Activated CD8-positive, alpha-beta memory T cell treated with anti-CD3 and anti-CD28 coated beads for 24 hours (primary cell): Measurements from ENCODE around the gene ANAPC16.
"Not testable (repeated sequence)": the region's sequence is repeated elsewhere in the genome, so short reads cannot be mapped to it uniquely, and the experiment has no call there.

Experiments used
- DNase-seq: peaks from one replicate; pipeline ENCODE4 v3.0.0-alpha.2; 2020

Gene ANAPC16

GRCh38 chr10:72215611-72216549, at the start of gene ANAPC16, which contains the start of gene ASCC1:
ANAPC16 (plus strand) TSS chr10:72216012; CDS start chr10:72223915, 7,903 bp downstream.
ASCC1 (minus strand) TSS chr10:72216276; CDS start chr10:72213298, 2,978 bp downstream.
- DNase-seq = peak; percentile 99

- no peak for DNase-seq
Observed at GRCh38 chr10:72167118-72167517, 48.7 kb upstream of the ANAPC16 start.

- DNase-seq = no peak
Observed at GRCh38 chr10:72170263-72170662, 45.5 kb upstream of the ANAPC16 start.

DNA sequence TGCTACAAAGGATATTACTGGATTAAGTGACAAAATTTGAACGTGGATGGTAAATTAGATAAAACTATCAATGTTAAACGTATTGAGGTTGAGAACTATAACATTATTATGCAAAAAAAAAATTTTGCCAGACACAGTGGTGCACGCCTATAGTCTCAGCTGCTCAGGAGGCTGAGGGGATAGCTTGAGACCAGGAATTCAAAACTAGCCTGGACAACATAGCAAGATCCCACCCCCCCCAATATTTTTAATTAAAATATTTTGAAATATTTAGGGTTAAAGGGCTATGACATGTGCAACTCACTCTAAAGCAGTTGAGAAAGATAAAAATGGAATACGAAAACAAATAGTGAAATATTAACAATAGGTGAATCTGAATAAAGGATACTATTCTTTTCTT, 45.1 kb upstream of the ANAPC16 start:
- DNase-seq = no peak

DNA sequence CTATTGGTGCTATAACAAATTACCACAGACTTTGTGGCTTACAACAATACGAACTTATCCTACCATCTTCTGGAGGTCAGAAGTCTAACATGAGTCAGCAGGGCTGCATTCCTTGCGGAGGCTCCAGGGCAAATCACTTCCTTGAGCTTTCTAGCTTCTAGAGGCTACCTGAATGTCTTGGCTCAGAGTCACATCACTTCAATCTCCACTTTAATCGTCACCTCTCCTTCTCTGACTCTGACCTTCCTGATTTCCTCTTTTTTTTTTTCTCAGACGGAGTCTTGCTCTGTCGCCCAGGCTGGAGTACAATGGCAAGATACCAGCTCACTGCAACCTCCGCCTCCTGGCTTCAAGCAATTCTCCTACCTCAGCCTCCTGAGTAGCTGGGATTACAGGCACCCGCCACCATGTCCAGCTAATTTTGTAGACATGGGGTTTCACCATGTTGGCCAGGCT, 44.6 kb upstream of the ANAPC16 start:
- no peak for DNase-seq

DNA sequence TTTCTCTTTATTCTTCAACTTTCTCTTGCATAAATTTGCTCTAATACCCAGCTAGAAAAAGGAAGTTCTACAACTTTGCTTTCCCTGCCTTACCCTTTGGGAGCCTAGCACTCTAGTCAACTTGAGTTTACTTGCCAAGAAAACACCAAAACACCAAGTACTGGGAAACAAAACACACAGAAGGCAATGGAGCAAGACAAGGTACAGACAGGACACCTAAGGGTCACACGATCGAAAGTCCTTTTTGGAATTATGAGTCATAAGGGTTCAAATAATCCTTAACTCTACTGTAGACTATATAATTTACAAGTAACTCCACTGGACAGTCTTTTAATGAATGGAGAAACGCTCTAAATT, 42.6 kb upstream of the ANAPC16 start:
- no peak for DNase-seq

DNA sequence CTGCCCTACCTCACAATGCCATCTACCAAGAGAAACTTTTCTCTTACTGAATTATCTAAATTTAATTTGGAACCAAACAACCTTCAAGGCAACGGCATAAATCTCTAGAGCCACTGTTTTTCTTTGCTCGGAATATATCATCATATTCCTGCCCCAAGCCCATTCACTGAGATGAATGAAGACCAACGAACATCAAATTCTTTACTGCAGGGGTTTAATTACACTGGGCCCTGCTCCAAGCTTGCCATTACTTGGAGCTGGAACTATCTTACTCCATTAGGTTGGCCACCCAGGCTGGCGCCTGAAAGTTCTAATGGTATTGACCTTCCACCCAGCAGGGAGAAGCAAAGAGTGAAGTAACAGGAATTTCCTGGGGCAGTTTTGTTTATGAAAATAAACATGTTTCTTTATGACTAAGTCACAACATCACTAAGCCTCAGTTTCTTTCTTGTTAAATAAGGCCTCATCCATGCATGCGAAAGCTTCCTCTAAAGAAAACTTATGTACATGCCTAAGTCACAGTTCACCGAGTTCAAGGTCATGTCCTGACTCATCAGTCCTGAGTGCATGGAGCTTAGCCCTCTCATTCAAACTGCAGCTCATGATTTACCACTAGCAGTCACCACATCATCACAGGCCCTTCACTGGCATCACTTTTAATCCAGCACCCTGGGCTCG, 42.1 kb upstream of the ANAPC16 start:
- DNase-seq = no peak

DNA sequence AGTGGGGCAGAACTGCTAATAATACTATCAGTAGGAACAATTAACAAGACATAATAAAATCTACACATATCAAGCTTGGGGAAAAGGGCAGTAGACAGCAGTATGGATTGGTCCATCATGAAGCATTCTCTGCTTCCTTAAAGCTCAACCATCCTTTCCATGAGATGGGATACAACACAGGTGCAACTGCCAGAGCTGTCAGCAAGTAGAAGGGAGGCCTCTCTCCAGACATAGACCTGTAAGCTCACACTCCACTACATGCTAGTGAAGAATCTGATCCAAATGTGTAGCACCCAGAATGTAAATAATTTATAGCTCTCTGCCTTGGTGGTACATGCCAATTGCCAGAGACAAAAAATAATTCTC, 41.5 kb upstream of the ANAPC16 start:
- DNase-seq = no peak

DNA sequence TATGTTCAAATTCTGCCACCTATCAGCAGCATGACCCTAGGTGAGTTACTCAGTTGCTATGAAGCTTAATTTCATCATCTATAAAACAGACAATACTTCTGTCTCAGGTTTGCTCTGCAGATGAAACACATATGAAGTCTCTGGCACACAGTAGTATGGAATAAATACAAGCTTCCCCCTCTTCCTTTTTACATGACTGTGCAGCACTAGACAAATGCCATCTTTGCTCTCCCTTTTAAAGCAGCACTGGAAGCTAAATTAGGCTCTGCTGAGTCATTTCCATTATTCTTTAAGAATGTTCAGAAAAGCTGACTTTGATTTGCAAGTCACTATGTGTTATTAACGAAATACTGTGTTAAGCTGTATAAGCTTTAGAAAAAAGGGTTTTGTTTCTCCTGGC, 40.7 kb upstream of the ANAPC16 start:
- no peak for DNase-seq

DNA sequence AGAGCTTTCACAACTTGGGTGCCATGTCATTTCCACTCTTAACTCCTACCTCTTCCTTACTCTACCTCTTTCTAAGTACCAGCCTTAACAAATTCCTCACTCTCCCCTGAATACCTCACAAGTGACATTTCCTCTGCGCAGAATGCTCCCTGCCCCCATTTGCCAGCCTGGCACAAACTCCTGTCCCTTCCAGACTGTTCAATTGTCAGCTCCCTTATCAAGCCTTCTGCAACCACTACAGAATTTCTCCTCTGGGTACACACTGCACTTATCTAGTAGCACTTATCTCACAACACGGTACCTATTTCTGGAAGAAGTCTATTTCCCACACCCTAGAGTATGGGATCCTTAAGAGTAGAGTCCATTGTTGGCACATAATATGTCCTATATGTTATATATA, 39.1 kb upstream of the ANAPC16 start:
- no peak for DNase-seq

DNA sequence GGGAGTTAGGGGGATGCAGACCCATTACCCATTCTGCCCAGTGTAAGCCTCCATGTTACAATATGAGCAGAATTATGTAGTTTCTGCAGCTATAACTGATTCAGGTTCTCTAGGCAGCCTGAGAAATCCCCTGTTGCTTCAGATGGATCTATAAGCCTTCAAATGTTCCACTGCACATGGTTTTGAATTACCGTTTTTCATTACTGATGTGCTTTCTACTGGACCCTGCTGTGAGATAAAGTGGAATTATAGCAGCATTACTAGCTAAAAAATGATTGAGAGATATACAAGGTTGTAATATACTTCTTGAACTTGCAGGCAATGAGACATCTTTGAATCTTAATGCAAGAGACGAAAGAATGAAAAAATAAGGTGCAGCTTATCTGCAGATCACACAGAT, 38.4 kb upstream of the ANAPC16 start:
- DNase-seq = no peak

DNA sequence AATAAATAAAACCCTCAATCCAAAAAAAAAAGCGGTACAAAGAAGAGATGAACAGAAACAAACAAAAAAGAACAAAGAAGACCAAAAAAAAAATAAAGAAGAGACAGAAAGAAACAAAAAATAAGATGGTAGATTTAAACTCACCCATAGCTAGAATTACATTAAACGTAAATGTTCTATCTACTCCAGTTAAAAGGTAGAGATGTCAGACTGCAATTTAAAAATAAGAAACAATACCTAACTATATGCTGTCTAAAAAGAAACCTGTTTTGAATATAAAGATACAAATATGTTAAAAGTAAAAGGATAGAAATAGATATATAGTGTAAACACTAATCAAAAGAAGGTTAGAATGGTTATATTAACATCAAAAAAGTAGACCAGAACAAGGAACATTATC, 31.7 kb upstream of the ANAPC16 start:
- DNase-seq = no peak

DNA sequence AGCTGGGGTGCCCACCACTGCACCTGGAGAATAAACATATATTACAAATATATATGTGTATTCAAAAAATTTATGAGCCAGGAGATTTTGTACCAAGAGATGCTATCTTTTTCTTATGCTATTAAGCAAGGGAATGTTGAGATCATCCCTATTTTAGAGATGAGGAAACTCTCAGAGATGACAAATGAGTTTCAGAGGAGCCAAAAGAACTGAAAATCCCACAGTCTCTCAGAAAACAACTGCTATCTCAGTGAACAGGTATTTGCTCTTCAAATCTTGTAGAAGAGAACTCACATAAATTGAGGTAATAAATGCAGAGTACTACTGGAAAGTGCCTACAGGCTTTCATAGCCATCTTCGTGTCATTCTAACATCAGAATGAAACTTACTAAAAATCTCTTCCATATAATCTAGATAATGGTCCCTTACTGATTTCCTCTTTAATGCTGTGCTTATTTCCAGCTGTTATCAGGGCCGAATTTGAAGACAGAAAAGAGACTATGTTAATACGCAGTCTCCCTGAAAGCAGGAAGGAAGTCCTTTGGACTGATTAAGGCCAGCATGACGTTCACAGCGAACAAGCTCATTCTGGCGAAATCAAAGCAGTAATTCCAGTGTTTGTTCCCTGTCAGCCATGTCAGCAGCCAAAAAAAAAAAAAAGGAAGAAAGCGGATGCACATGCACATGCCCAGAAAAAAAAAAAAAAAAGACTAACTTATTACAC, 29.4 kb upstream of the ANAPC16 start:
- no peak for DNase-seq

DNA sequence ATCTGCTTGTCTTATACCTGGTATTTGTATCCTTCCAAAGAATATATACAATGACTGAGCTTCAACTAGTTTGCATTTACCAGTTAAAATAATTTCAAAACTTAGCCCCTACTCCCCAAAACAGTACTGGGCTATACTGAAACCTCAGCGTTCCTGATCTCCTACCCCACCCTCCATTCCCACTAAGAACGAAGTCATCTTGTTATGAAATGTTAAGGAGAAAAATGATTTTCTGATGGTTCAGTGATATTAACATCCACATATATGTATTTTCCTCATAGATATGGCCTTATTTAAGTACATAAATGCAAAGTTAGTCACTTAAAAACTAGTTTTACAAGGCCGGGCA, 28.9 kb upstream of the ANAPC16 start:
- DNase-seq = no peak

DNA sequence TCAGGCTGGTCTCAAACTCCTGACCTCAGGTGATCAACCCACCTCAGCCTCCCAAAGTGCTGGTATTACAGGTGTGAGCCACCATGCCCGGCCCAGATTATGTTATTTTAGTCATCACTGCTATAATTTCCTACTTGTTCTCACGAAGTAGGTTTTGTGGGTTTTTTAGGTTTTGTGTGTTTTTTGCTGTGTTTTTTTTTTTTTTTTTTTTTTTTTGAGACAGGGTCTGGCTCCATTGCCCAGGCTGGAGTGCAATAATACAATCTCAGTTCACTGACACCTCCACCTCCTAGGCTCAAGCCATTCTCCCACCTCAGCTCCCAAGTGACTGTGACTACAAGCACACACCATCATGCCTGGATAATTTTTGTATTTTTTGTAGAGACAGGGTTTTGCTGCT, 20.9 kb upstream of the ANAPC16 start:
- no peak for DNase-seq

- no peak for DNase-seq
Observed at GRCh38 chr10:72200883-72201282, 14.9 kb upstream of the ANAPC16 start.

- DNase-seq = no peak
Observed at GRCh38 chr10:72201293-72201692, 14.5 kb upstream of the ANAPC16 start.

DNA sequence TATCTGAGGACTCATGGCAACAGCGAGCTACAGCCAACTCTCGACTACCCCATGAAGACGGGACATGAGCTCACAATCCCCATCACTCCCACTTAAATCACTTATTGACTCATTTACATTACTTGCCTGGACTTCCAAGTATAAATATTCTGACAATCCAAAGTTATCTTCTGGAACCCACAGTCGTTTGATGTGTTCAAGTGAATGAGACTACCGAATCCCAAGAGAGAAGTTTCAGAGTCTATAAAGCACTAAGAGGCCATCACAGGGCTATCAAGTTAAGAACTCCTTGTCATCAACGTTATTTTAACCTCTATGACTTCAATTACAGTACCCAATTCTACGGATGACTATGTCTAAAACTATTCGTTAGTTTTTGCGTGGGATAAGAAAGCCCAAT, 11.5 kb upstream of the ANAPC16 start:
- DNase-seq = no peak

DNA sequence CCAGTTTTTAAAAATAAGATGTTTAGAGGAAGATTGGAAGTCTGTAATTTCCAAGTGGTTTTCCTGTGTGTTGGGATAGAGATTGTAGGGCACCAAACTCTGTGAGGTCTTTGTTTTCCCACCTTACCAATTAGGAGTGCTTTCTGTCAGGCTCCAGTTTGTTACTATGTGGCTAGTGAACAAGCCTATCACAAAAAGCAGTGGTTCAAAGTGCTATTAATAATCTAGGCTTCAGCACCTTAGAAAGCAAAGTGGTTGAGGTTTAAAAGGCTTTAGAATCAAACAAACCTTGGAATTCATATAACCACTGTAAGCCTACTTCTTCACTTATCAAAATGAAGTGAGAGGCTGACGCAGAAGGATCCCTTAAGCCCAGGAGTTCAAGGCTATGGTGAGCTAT, 11.1 kb upstream of the ANAPC16 start:
- no peak for DNase-seq

- no peak for DNase-seq
Observed at GRCh38 chr10:72206511-72207229, 9.1 kb upstream of the ANAPC16 start.

GRCh38 chr10:72208526-72208925, 7.3 kb upstream of the ANAPC16 start:
- not testable (repeated sequence) for DNase-seq

DNA sequence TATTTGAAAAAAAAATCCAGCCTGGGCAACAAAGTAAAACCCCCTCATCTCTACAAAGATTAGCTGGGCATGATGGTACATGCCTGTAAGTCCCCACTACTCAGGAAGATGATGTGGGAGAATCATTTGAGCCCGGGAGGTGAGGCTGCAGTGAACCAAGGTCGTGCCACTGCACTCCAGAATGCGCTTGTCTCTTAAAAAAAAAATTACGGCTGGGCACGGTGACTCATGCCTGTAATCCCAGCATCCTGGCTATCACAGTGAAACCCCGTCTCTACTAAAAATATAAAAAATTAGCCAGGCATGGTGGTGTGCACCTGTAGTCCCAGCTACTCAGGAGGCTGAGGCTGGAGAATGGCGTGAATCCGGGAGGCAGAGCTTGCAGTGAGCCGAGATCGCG, 4.4 kb upstream of the ANAPC16 start:
- DNase-seq = peak; percentile 26

GRCh38 chr10:72211832-72212231, 4.0 kb upstream of the ANAPC16 start:
- not testable (repeated sequence) for DNase-seq
